Measurements from ENCODE around the gene TDO2.

- TF ChIP-seq POLR2A (IDR thresholded peaks at IDR 0.05; ENCODE audit: low read depth, low read length) (no peak), SMC3 (IDR thresholded peaks at IDR 0.05; ENCODE audit: low read depth, low read length) (no peak)
Measured at GRCh38 chr4:155889946-155890345, 13.6 kb upstream of the TDO2 start.

Measured in IMR-90 (cell line).